Left hindlimb (tissue), 1 donor: ENCODE results near the gene TLR8.
"Not testable (repeated sequence)": the region's sequence is repeated elsewhere in the genome, so short reads cannot be mapped to it uniquely, and the experiment has no call there.

Source experiments
- DNase-seq: peaks from one replicate; pipeline ENCODE4 v3.0.0-alpha.2; 2018

Gene TLR8

GRCh38 chrX:12898073-12898472 is 8.3 kb upstream of the TLR8 start:
- no peak for DNase-seq

GRCh38 chrX:12899506-12899905 is 6.9 kb upstream of the TLR8 start:
- no peak for DNase-seq

GRCh38 chrX:12901486-12901885 is 4.9 kb upstream of the TLR8 start:
- peak; percentile 50 for DNase-seq

GRCh38 chrX:12903646-12904045 is 2.8 kb upstream of the TLR8 start:
- no peak for DNase-seq

- no peak for DNase-seq
These were observed 4.2 kb downstream of the TLR8 start for GRCh38 chrX:12910423-12911121.

- no peak for DNase-seq
These were observed 4.7 kb downstream of the TLR8 start for GRCh38 chrX:12911122-12911470.

GRCh38 chrX:12912791-12913482 is 6.5 kb downstream of the TLR8 start:
- no peak for DNase-seq

GRCh38 chrX:12917753-12918152 is 11.3 kb downstream of the TLR8 start:
- DNase-seq, result no peak

- DNase-seq, result no peak
These were observed 12.6 kb downstream of the TLR8 start for GRCh38 chrX:12919051-12919450.

GRCh38 chrX:12919620-12920019 is 13.2 kb downstream of the TLR8 start:
- DNase-seq, result no peak

- no peak for DNase-seq
These were observed 14.6 kb downstream of the TLR8 start for GRCh38 chrX:12920990-12921389.

- DNase-seq, result no peak
These were observed 15.6 kb downstream of the TLR8 start for GRCh38 chrX:12921886-12922598.

GRCh38 chrX:12922599-12922919 is 16.1 kb downstream of the TLR8 start:
- no peak for DNase-seq

- DNase-seq, result no peak
These were observed 23.3 kb downstream of the TLR8 start for GRCh38 chrX:12929701-12930100.

GRCh38 chrX:12930150-12930549 is 23.7 kb downstream of the TLR8 start:
- DNase-seq, result no peak

GRCh38 chrX:12932244-12932643 is 25.8 kb downstream of the TLR8 start:
- DNase-seq, result no peak

GRCh38 chrX:12934850-12935249 is 28.4 kb downstream of the TLR8 start:
- no peak for DNase-seq

- no peak for DNase-seq
These were observed 30.5 kb downstream of the TLR8 start for GRCh38 chrX:12936947-12937346.

GRCh38 chrX:12940471-12940870 is 34.1 kb downstream of the TLR8 start:
- DNase-seq, result not testable (repeated sequence)

- DNase-seq, result not testable (repeated sequence)
These were observed 37.2 kb downstream of the TLR8 start for GRCh38 chrX:12943592-12943991.

- not testable (repeated sequence) for DNase-seq
These were observed 38.0 kb downstream of the TLR8 start for GRCh38 chrX:12944452-12944851.

- DNase-seq, result no peak
These were observed 39.1 kb downstream of the TLR8 start for GRCh38 chrX:12945494-12945893.

GRCh38 chrX:12946406-12946805 is 40.0 kb downstream of the TLR8 start:
- no peak for DNase-seq

GRCh38 chrX:12946838-12947544 is 40.6 kb downstream of the TLR8 start:
- DNase-seq, result peak; percentile 51
